Endothelial cell of umbilical vein (primary cell): Measurements from ENCODE around the gene GAP43.

ENCODE experiments used
- CTCF ChIP-seq, 2 donors: IDR thresholded peaks; 1 replicate in 1 of 2; 2 replicates in 1 of 2; pipeline ENCODE4 v1.5.1; 2011; ENCODE audit warnings: low read length in 2 of 2, mild to moderate bottlenecking in 2 of 2, moderate library complexity in 2 of 2, control low read depth in 1 of 2, inconsistent platforms in 1 of 2, low read depth in 1 of 2; ENCODE audit not compliant: insufficient read depth in 1 of 2; ENCODE audit errors: extremely low read depth in 1 of 2
- EZH2 ChIP-seq: IDR thresholded peaks from 2 replicates; pipeline ENCODE4 v1.6.1; 2012; ENCODE audit warnings: borderline replicate concordance, low read depth, mild to moderate bottlenecking, moderate library complexity, low read length, inconsistent platforms; ENCODE audit not compliant: severe bottlenecking
- GATA2 ChIP-seq: IDR thresholded peaks from 2 replicates; pipeline ENCODE4 v1.7.0; 2011; ENCODE audit warnings: low read depth, mild to moderate bottlenecking, moderate library complexity, mixed read lengths, low read length; ENCODE audit not compliant: insufficient read length, insufficient read depth
- JUN ChIP-seq: IDR thresholded peaks from 2 replicates; pipeline ENCODE4 v1.6.1; 2011; ENCODE audit warnings: borderline replicate concordance, low read depth; ENCODE audit not compliant: insufficient read length, insufficient read depth
- MAX ChIP-seq: IDR thresholded peaks from 2 replicates; pipeline ENCODE4 v1.6.1; 2011; ENCODE audit not compliant: insufficient read depth, insufficient read length
- MYC ChIP-seq: IDR thresholded peaks from one replicate; pipeline ENCODE4 v1.6.1; 2011; ENCODE audit warnings: mild to moderate bottlenecking, low read depth, low read length
- POLR2A ChIP-seq: IDR thresholded peaks from 2 replicates; pipeline ENCODE4 v1.6.1; 2012; ENCODE audit warnings: low read depth, mild to moderate bottlenecking, control low read depth, low read length
- POLR2AphosphoS5 ChIP-seq: IDR thresholded peaks from 2 replicates; pipeline ENCODE4 v1.6.1; 2012; ENCODE audit warnings: low read depth, mild to moderate bottlenecking, control low read depth, low read length, moderate library complexity; ENCODE audit not compliant: insufficient read depth

GRCh38 chr3:115710799-115711198 is 87.5 kb downstream of the GAP43 start:
- no peak for TF ChIP-seq EZH2
- no peak for TF ChIP-seq POLR2A
- TF ChIP-seq JUN: no peak
- TF ChIP-seq CTCF (IDR thresholded peaks at IDR 0.05; ENCODE audit: extremely low read depth in 1 of 2, insufficient read depth in 1 of 2, low read depth in 1 of 2, low read length in 2 of 2): no peak
- TF ChIP-seq POLR2AphosphoS5: no peak
- no peak for TF ChIP-seq MAX
- TF ChIP-seq MYC: no peak
- no peak for TF ChIP-seq GATA2
